K562 (cell line): ENCODE measurements around the gene PRDX2. TPM values are rescaled to one million over a fixed set of nuclear protein-coding genes. Genes with fewer than 3 reads are reported as not detected.

Experiments used
- AFF4 ChIP-seq: sonication (generic); formaldehyde crosslinking; IDR thresholded peaks from 2 replicates; pipeline ENCODE4 v1.8.0; 2023; ENCODE audit warnings: mild to moderate bottlenecking, missing genetic modification reagents
- BRF2 ChIP-seq: IDR thresholded peaks from 3 replicates; pipeline ENCODE4 v1.6.1; 2011; ENCODE audit warnings: borderline replicate concordance, mild to moderate bottlenecking; ENCODE audit not compliant: insufficient read length, insufficient read depth
- CTCF ChIP-seq, 3 experiments: IDR thresholded peaks in 2 of 3; conservative IDR thresholded peaks in 1 of 3; 2 replicates each; pipeline ENCODE4 v1.5.1; 2011 to 2012; ENCODE audit warnings: low read length in 3 of 3, mild to moderate bottlenecking in 3 of 3, control low read depth in 2 of 3, improper control_type of control experiment in 1 of 3, inconsistent platforms in 1 of 3, low read depth in 1 of 3, mixed read lengths in 1 of 3, moderate library complexity in 1 of 3; ENCODE audit not compliant: insufficient read depth in 2 of 3
- MIER1 ChIP-seq: fragments of 450-650 bp; IDR thresholded peaks from 2 replicates; pipeline ENCODE4 v1.6.1; 2016; ENCODE audit warnings: antibody characterized with exemption, mild to moderate bottlenecking, low read depth
- MNT ChIP-seq, 2 experiments: fragments of 450-650 bp; conservative IDR thresholded peaks; 2 replicates each; pipeline ENCODE4 v1.6.1; 2017; ENCODE audit warnings: mild to moderate bottlenecking in 2 of 2, moderate library complexity in 2 of 2
- NCOA1 ChIP-seq: fragments of 450-650 bp; IDR thresholded peaks from 2 replicates; pipeline ENCODE4 v1.6.1; 2016; ENCODE audit warnings: low read depth
- NCOA4 ChIP-seq: fragments of 450-650 bp; IDR thresholded peaks from 2 replicates; pipeline ENCODE4 v1.6.1; 2018; ENCODE audit warnings: mild to moderate bottlenecking; ENCODE audit not compliant: partially characterized antibody
- NR2C1 ChIP-seq, 2 experiments: fragments of 450-650 bp; IDR thresholded peaks; 2 replicates each; pipeline ENCODE4 v1.6.1; 2017; ENCODE audit warnings: mild to moderate bottlenecking in 2 of 2, antibody characterized with exemption in 1 of 2, inconsistent platforms in 1 of 2, missing compliant biosample characterization in 1 of 2, missing genetic modification characterization in 1 of 2
- NR3C1 ChIP-seq: sonication (generic); formaldehyde crosslinking; IDR thresholded peaks from 2 replicates; pipeline ENCODE4 v1.8.1; 2022; ENCODE audit warnings: missing genetic modification reagents
- PML ChIP-seq: IDR thresholded peaks from 2 replicates; pipeline ENCODE4 v1.6.1; 2012; ENCODE audit warnings: low read length, inconsistent platforms
- POLR2AphosphoS5 ChIP-seq: IDR thresholded peaks from 2 replicates; pipeline ENCODE4 v1.6.1; 2011; ENCODE audit warnings: mild to moderate bottlenecking, low read depth, low read length, moderate library complexity; ENCODE audit not compliant: control insufficient read depth, insufficient read depth
- SETDB1 ChIP-seq: IDR thresholded peaks from one replicate; pipeline ENCODE4 v1.6.1; 2012; ENCODE audit warnings: low read length, control low read depth, inconsistent platforms
- SOX6 ChIP-seq: fragments of 450-650 bp; IDR thresholded peaks from 2 replicates; pipeline ENCODE4 v1.6.1; 2014; ENCODE audit warnings: mild to moderate bottlenecking
- ZNF133 ChIP-seq: fragments of 250-450 bp; sonication (Bioruptor Pico); IDR thresholded peaks from 2 replicates; pipeline ENCODE4 v1.4.0; 2020; ENCODE audit warnings: mild to moderate bottlenecking
- ZNF511 ChIP-seq: sonication (generic); formaldehyde crosslinking; IDR thresholded peaks from 2 replicates; pipeline ENCODE4 v1.8.0; 2022; ENCODE audit warnings: mild to moderate bottlenecking, missing genetic modification reagents
- ZNF75A ChIP-seq: fragments of 450-650 bp; formaldehyde crosslinking; IDR thresholded peaks from 2 replicates; pipeline ENCODE4 v1.4.0; 2020; ENCODE audit warnings: mild to moderate bottlenecking
- ZNF77 ChIP-seq: fragments of 250-450 bp; sonication (Bioruptor Pico); IDR thresholded peaks from 2 replicates; pipeline ENCODE4 v1.5.0; 2020
- ZSCAN29 ChIP-seq: fragments of 450-650 bp; IDR thresholded peaks from 2 replicates; pipeline ENCODE4 v1.6.1; 2017
- polyA plus RNA-seq, 8 experiments: library from polyadenylated mRNA; depleted of rRNA in 4 of 8; stranded (reverse) in 5 of 8; unstranded in 3 of 8; fragments of >200 nt; fragmentation: Nextera tagmentation in 2 of 8; fragmentation: Illumina TruSeq in 1 of 8; extraction: Ambion mirVana in 2 of 8; extraction: Trizol in 1 of 8; gene quantifications; 2 replicates each; pipeline versions ENCODE4 v1.2.1 to v1.2.3, GENCODE V29; 2011 to 2014; ENCODE audit warnings: inconsistent platforms in 1 of 8, missing spikeins in 1 of 8
- total RNA-seq, 7 experiments: library from RNA; depleted of rRNA in 6 of 7; stranded (reverse); fragments of >200 nt in 6 of 7; fragmentation: Illumina TruSeq in 2 of 7; extraction: Trizol in 2 of 7; gene quantifications; 2 replicates each; pipeline versions ENCODE4 v1.2.1 to v1.2.3, GENCODE V29; 2011 to 2021; ENCODE audit warnings: low replicate concordance in 1 of 7

Gene PRDX2
- total and polyA plus RNA-seq, 9 of the 15 experiments (the other 6 are each of a cell fraction or from before 2014, with no cell fraction given), result 206 to 1,183 (median 415) TPM

- TF ChIP-seq AFF4 (CRISPR knock-in tag) (peak; percentile 99), ZNF511 (CRISPR knock-in tag) (peak; percentile 76; the same call in 1 of the 2 replicates), MNT (conservative IDR thresholded peaks at IDR 0.05) (no peak; a peak in 1 of 4 replicates), CTCF (IDR thresholded peaks at IDR 0.05 in 2 of 3, conservative IDR thresholded peaks at IDR 0.05 in 1 of 3; ENCODE audit: insufficient read depth in 2 of 3, low read depth in 1 of 3, low read length in 3 of 3) (peak in 1 of 3 experiments; percentile 12; a peak in 1 of 6 replicates), PML (peak; percentile 97), ZNF77 (CRISPR knock-in tag) (0 out of 2 replicates have a peak, but pooled peaks have one; percentile 70), NCOA4 (no peak), NCOA1 (no peak), MIER1 (no peak), ZSCAN29 (no peak), ZNF75A (CRISPR knock-in tag) (no peak), NR3C1 (CRISPR knock-in tag) (peak; percentile 83; the same call in 1 of the 2 replicates), POLR2AphosphoS5 (peak; percentile 100), SETDB1 (peak; percentile 57), SOX6 (0 out of 2 replicates have a peak, but pooled peaks have one; percentile 56), BRF2 (no peak), NR2C1 (IDR thresholded peaks at IDR 0.05) (no peak), NR2C1 (tag; IDR thresholded peaks at IDR 0.05) (no peak), ZNF133 (CRISPR knock-in tag) (no peak)
These were observed 10.1 kb downstream of the PRDX2 start, which contains the start of gene JUNB (continued) for GRCh38 chr19:12791345-12792050.
